Activated T-cell treated with anti-CD3 and anti-CD28 coated beads, Interleukin-2, amount 50 U/mL, for 48 hours (primary cell): ENCODE results near the gene GSN.

Experiments
- DNase-seq, 2 experiments: peaks; one replicate each; pipeline ENCODE4 v3.0.0-alpha.2; 2020

Gene GSN

DNA sequence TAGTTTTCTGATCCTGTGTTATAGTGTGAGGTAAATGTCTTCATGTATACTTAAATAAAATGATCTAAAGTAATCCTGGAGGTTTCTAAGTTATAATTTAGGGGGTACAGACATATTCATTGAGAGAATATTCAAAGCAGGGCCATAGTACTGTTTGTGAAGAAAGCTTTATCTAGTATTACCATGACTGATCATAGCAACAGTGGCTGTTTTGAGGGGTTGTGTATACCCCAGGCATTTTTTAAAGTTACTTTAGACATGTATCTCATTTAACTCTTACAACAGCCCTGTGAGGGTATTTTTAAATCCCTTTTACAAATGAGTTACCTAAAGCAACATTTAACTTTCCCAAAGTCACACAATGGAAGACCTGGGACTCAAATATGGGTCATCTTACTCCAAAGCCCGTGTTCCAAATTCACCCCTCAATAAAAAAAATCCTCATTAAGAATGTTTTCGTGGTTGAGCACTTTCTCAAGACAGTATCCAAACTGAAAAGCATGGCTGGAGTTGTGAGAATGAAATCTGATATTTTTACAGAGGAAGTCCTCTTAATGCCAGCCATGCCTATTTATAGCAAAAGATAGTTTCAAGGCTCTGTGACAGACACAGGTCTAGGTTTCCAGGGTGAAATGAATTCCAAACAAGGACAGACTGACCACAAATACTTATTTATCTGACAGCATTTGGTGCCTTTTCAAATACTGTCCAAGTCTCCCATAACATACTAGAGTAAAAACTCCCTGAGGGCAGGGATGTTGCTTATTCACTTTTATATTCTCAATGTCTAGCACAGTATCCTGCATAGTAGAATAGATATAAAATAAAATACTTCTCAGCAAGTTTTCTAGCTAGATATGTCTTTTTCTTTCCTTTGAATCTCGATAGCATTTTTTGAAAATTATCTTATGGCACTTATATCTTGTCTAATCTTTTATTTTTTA lies 91.7 kb downstream of the GSN start:
- no peak for DNase-seq

DNA sequence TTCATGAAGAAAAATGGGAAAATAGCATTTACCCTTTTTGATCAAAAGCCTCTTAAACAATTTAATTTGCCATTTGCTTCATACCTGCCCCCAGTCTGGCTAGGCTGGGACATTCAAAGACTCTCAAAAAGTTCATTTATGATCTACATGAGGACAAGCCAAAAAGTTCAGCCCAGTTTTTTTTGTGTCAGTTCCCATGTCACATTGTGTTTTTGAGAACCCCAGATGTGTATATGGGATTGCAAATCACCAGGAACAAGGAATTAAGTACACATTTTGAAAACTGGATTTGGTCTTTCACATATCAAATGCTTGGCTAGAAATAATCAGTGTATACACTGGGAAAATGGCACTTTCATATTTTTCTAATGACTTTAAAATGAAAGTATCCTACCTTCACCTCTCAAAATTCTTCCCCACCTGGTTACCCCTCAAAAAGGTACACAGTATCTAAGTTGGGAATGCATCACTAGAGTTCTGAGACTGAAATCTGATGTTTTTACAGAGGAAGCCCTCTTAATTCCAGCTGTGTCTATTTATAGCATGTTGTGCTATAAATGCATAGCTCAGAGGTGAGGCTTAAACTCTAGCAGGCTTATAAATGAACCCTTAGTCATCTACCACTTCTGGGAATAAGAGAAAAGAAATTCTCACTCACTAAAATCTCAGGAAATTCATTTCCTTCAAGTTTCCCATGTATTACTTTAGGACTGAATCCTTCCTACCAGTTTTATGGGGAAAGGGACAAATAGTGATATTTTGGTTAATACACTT lies 92.8 kb downstream of the GSN start:
- no peak for DNase-seq

DNA sequence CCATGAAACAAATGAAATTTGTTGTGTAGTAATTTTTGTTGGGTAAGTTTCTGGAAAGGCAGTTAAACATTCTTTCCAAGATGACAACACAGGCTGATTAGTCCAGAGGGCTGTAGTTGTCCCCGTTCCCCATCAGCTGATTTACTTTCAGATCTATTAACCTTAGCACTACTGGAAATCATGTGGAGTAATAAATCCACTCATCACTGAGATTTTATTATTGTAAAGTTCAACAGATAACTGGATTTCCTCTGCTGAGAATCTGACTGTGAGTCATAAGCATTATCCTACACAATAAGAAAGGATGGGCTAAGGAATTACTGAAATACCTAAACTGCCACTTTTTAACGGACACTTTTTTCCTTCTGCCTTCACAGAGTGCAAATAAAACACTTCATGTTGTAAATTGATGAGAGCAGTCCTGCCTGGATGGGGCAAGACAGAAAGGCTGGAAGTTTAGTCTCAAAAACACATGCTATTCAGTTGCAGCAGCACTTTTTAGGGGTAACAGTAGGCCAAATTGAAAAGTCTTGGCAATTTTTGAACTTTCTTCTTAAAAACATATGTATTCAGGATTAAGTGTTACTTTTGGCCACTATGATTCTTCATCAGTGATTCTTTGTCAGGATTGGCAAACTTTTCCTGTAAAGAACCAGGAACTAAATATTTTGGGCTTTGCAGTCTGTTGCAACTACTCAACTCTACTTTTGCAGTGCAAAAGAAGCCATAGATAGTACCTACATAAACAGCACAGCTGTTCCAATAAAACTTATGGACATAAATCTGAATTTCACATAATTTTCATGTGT lies 95.1 kb downstream of the GSN start:
- no peak for DNase-seq

DNA sequence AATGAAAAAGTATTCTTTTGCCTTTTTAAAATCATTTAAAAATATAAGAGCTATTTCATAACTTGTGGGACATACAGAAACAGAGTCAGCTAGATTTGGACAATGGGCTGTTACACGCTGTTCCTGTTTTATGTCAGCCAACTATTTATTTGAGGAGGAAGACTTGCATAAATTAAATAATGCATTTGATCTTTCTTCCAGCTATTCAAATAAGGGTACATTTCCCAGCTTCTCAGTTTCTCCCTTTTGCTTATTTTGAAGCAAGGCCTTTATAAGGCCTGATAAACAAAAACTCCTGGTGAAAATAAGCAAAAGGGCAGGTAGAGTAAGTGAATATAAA lies 95.6 kb downstream of the GSN start:
- no peak for DNase-seq

DNA sequence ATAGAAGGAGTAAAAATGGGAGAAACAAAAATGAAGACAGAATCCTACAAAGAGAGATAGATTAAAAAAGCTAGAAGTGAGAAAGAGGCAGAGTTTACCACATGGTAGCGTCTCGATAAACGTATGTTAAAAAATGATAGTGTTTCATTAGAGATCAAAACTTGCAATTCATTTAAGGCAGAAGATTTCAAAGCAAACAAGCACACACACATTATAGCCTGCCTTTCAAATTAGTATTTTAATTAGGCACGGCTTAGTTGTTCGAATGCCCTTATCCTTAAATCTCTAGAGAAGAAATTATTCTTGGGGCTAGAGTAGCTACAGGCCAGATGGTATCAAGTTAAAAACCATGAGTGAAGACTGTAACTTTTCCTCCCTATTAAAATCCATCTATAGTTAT lies 96.1 kb downstream of the GSN start:
- no peak for DNase-seq

DNA sequence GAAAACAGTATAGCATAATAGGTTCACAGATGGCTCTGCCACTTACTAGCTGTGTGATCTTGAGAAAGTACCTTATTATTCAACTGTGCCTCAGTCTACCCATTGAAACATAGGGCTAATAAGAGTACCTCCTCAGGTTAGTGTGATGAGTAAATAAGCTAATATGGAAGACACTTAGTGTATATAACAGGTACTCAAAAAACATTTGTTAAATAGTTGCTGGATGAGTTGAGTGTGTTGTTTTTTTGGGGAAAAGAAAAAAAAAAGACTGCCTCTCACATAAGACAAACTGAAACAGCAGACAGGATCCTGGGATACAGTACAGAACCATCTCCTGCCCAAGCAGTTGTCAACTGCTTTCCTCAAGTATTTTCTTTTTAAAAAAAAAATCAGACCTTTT lies 96.9 kb downstream of the GSN start:
- no peak for DNase-seq

DNA sequence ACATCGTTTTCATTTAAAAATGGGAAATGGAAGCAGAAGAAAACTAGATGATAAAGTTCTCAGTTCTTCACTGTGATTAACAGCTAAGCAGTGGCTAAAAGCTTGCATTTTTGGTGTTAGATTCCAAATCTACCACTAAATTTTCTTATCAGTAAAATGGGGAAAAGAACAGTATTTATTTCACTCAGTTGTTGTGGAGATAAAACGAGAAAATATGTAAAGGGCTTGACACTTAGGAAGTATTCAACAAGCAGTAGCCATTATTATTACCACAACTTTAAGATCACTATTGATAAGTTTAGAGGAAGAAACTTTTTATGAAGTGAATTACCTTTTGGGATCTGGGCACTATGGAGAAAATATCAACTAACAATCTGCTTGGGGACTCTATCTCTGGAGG lies 97.6 kb downstream of the GSN start:
- no peak for DNase-seq

DNA sequence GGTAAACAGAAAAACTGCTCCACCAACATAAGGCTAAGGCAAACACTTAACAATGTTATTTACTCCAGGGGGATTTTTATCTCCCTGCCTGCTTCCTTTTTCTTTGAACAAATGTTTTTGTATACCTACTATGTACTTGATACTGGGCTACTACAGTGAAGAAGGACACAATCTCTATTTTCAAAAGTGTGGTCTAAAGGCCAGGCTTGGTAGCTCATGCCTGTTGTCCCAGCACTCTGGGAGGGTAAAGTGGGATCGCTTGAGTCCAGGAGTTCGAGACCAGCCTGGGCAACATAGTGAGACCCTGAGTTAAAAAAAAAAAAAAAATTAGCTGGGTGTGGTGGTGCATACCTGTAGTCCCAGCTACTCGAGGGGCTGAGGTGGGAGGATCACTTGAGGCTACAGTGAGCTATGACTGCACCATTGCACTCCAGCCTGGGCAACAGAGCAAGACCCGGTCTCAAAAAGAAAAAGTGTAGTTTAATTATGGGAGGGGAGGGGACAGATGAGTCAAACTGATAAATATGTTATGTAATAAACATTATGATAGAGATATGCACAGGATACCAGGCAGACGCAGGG lies 98.7 kb downstream of the GSN start:
- no peak for DNase-seq

DNA sequence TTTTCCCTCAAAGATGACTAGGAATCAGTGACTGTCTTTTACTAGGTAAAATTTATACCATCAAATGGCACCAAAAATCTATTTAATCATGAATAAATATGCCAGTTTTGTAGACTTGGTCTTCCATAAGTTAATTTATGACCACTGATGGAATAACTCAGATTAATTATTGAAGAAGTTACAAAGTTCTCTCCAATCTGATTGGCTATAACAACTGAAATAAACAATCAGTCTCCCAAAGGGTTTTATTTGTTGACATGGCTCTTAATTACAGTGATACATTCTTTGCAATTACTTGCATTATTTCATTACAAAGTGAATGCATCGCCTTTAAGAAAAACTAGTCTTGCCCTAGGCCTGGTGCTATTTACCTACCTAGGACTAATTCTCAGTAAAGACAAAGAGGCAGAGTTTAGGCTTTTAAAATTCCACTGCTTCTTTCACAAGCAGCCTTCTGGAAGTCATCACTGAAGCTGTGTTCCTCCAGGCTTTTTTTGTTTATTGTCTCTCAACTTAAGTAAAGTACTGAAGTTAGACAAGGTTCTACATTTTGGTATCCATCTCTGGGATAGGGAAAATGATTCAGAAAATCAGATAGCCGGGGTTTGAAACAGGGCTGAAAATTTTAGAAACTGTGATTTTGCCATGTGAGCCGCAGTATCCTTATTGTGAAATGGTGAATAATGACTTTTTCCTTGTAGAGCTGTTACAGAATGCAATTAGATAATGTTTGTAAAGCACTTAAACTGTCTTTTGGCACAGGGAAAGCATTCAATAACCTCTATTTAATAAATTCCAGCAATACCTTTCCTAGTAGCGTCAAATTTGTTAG lies 99.6 kb downstream of the GSN start:
- DNase-seq = no peak

DNA sequence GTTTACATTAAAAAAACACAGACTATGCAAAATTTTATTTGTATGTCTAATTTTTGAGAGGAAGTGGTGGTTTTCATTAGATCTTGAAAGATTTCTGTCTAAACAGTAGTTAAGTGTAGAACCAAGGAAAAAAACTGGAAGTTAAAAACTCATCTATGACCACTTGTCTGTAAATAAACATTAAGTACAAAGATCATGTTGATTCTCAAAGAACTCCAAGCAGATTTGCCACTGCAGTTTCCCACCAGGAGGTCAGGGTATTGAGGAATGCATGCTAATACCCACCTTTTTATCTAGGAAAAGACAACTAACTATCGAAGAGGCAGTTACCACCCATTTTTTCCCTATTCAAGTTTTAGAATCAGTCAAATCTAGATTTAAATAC lies 100.2 kb downstream of the GSN start:
- no peak for DNase-seq

DNA sequence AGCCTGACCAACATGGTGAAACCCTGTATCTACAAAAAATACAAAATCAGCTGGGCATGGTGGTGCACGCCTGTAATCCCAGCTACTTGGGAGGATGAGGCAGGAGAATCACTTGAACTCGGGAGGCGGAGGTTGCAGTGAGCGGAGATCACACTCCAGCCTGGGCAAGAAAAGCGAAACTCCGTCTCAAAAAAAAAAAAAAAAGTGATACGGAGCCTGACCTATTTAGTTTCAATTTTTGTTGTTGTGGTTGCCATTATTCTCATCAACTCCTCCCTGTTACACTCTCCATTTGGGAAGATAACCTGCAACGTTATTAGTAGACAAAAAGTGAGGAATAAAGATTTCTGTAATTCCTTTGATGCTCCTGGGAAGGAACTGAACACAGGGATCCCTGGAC lies 100.8 kb downstream of the GSN start:
- peak in 1 of 2 experiments; percentile 24 for DNase-seq

DNA sequence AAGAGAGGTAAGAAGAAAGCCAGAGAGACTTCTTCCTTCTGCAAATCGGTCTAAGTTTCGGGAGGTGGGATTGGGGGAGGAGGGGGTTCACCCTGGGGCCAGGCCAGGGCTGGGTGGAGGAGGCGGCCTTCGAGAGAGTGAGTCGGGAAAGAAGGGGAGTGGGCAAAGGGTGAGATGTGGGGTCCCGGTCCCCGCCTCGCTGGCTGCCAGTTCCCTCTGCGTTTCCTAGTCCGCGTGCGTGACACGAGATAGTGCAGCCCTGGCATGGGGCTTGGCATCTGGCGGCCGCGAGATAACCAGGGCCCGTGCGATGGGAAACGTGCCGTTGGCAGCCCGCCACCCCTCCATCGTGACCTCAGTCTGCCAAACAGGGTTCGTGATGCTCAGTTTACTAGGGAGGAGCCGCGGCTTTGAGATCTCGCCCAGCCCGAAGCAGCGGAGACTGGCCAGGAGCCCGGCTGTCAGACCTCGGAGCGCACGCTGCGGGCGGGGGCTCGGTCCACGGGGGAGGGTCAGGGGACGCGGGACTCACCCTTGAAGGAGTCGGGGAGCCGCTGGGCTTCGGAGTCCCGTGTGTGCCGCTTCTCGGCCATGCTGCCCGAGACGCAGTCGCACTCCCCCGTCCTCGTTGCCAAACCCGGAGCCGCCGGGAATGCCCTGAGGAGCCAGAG lies 101.8 kb downstream of the GSN start, which contains the start of gene STOM:
Gene STOM, minus strand, starts transcription at position 656 of the 671 bp plus-strand sequence. Its CDS starts 63 bp downstream, at position 593.
- DNase-seq = peak in 1 of 2 experiments; percentile 29

DNA sequence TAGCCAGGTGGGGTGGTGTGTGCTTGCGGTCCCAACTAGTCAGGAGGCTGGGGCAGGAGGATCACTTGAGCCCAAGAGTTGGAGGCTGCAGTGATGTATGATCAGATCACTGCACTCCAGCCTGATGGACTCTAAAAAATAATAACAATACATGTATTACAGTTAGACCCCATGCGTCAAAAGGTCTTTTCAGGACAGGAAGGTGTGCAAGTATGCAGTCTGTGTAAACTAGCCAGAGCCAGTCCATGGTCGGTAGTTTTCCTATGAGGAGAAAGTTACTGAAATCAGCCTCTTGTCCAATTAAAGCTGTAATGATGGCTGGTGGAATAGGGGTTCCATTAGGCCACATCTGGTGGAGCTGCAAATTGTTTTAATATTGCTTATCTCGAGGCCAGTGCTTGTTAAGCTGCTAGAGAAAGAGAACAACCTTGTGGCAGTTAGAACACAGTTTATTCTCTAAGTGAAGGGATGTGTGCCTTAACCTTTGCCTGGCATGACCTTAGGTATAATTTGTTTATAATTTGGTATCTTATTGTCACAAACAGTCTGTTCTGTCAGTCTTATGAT lies 103.6 kb downstream of the GSN start:
- DNase-seq = no peak

DNA sequence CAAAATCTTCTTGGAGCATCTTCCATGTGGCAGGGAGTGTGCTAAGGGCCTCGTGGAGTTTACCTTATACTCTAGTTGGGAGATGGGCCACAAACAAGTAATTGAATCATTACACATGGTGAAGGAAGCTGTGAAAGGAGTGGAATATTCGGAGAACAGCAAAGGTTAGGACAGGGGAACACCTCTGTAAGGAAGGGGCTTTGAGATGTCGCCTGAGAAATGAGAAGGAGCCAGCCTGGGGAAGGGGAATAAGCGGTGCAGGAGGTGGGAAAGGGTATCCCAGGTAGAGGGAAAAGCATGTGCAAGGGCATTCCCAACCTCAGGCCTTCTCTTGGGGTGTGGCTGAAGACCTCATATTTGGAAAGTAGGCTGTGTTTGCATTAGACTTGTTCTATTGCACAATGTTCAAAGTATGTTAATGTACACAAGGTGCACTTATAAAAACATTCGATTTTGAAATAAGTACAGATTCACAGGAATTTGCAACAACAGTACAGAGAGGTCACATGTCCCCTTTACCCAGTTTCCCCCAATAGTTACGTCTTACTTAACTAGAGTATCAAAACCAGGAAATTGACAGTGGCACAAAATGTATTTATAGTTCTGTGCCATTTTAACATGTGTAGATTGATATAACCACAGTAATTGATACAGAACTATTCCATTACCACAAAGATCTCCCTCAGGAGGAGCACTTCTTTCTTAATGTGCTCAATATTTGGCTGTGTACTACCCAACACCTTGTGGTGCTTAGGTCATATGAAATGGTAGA lies 104.5 kb downstream of the GSN start:
- no peak for DNase-seq

DNA sequence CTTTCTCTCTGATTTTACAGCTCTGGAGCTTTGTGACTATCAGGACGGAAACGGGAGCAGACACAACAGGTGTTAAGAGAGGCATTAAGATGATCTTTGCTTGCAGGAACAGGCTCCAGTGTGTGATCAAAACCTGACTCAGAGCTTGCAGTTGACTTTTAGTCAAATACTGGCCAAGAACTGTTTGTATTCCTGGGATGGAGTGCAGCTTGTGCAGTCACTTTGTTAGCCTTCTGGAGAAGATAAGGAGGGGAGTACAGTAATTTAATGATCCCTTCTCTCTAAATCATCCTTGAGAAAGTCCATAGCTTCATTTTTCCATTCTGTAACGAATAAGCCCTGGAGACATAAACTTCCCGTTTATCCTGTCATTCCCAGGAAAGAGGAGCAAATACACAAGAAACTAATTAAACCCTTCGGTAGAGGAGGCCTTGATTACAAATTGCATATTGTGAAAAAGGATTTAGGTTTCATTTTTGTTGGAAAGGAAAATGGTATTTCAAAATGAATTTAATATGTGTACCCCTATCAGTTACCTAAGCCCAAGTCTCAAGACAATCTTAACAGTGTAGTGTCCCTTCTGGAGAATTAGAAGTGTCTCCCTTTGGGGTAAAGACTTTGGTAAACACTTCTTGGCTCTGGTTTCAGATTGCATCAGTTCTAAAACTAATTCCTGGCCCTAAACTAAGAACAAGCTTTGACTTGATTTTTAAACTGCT lies 105.2 kb downstream of the GSN start:
- DNase-seq = no peak

DNA sequence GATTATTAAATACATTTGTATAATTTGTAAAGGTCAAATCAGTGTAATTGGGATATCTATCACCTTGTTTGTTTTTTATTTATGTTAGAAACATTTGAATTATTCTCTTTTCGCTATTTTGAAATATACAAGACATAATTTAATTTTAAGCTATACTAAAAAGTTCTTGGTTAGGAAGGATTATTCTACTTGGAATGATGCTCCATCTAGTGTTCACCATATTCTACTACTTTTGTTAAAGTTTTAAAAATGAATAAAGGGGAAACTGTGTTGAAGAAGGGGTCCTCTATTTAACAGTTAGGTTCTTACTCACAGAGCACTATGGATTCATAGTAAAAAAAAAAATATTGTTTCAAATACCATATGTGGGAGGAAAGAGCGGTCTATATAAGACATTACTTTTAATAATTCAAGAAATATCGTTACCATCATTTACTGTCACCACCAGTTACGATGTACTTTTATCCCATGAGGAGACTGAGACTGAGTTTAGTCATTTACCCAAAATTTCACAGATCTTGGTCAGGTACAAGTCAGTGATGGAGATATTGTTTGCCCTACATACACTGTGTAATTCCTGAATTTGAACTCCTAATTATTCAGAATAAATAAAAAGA lies 108.4 kb downstream of the GSN start:
- no peak for DNase-seq

DNA sequence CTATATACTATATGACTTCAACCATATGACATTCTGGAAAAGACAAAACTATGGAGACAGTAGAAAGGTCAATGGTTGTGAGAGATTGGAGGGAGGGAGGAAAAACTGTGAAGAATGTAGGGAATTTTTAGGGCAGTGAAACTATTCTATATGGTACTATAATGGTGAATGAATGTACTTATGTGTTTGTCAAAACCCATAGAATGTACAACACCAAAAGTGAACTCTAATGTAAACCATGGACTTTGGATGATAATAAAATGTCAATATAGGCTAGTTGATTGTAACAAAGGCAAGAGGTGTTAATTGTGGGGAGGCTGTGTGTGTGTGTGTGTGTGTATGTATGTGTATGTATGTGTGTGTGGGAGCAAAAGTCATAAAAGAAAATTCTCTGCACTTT lies 112.9 kb downstream of the GSN start:
- no peak for DNase-seq
